Smooth muscle cell (in vitro differentiated cells): ENCODE data around the gene AMACR. TPM values are rescaled to one million over a fixed set of nuclear protein-coding genes. Genes with fewer than 3 reads are reported as not detected.

Experiments
- DNase-seq: peaks from one replicate; lab custom pipeline; 2025; ENCODE audit not compliant: unreplicated experiment; lab: John Stamatoyannopoulos, UW
- H2AFZ ChIP-seq: fragments of 200-600 bp; sonication (generic); 2 replicates; pipeline ENCODE4 v1.6.0; 2016; ENCODE audit warnings: antibody characterized with exemption, low read depth, mild to moderate bottlenecking
- H3F3A ChIP-seq: fragments of 200-600 bp; sonication (generic); 2 replicates; pipeline ENCODE4 v1.6.0; 2017; ENCODE audit warnings: antibody characterized with exemption, low read depth
- H3K27ac ChIP-seq: fragments of 200-600 bp; sonication (generic); 2 replicates; pipeline ENCODE4 v1.5.1; 2016; ENCODE audit warnings: low read depth, mild to moderate bottlenecking
- H3K27me3 ChIP-seq: fragments of 200-600 bp; sonication (generic); 2 replicates; pipeline ENCODE4 v1.6.1; 2016; ENCODE audit warnings: low read depth, mild to moderate bottlenecking
- H3K36me3 ChIP-seq: fragments of 200-600 bp; sonication (generic); 2 replicates; pipeline ENCODE4 v1.5.1; 2016; ENCODE audit warnings: low read depth
- H3K4me1 ChIP-seq: fragments of 200-600 bp; sonication (generic); 2 replicates; pipeline ENCODE4 v1.5.1; 2016; ENCODE audit warnings: low read depth
- H3K4me2 ChIP-seq: fragments of 200-600 bp; sonication (generic); 2 replicates; pipeline ENCODE4 v1.6.0; 2016; ENCODE audit warnings: mild to moderate bottlenecking
- H3K4me3 ChIP-seq: fragments of 200-600 bp; sonication (generic); 2 replicates; pipeline ENCODE4 v1.5.1; 2016; ENCODE audit warnings: mild to moderate bottlenecking
- H3K79me2 ChIP-seq: fragments of 200-600 bp; sonication (generic); 2 replicates; pipeline ENCODE4 v1.6.0; 2016; ENCODE audit warnings: low read depth, mild to moderate bottlenecking
- H3K9ac ChIP-seq: fragments of 200-600 bp; sonication (generic); 2 replicates; pipeline ENCODE4 v1.6.0; 2016; ENCODE audit warnings: low read depth
- H3K9me3 ChIP-seq: fragments of 200-600 bp; sonication (generic); replicated peaks from 2 replicates; pipeline ENCODE4 v1.5.1; 2016; ENCODE audit warnings: low read depth
- H4K20me1 ChIP-seq: fragments of 200-600 bp; sonication (generic); 2 replicates; pipeline ENCODE4 v1.6.0; 2016; ENCODE audit warnings: low read depth
- WGBS: methylation state at CpG from one replicate; pipeline ENCODE4 v1.1.7; 2016; ENCODE audit warnings: low lambda C conversion rate; 5-methylcytosine and 5-hydroxymethylcytosine counted together
- polyA plus RNA-seq: library from polyadenylated mRNA; unstranded; fragments of >200 nt; fragmentation: Nextera tagmentation; extraction: Ambion mirVana; gene quantifications from 2 replicates; pipeline ENCODE4 v1.2.1, GENCODE V29; 2016
- small RNA-seq: library from RNA; depleted of rRNA; stranded (forward); fragments of <200 nt; gene quantifications from one replicate; pipeline ENCODE3, GENCODE V24; 2014
- total RNA-seq: library from RNA; depleted of rRNA; stranded (reverse); fragments of >200 nt; gene quantifications from 2 replicates; pipeline ENCODE4 v1.2.3, GENCODE V29; 2014
- TF ChIP-seq, protein P1 (sequence below): fragments of 200-600 bp; sonication (generic); IDR thresholded peaks from 2 replicates; pipeline ENCODE4 v1.5.1; 2017; ENCODE audit warnings: borderline replicate concordance, mild to moderate bottlenecking, antibody characterized with exemption; ENCODE audit not compliant: insufficient read depth, poor library complexity, severe bottlenecking

AMACR gene
- total and polyA plus RNA-seq, 2 experiments from 2014 or later = 14.1 to 14.5 TPM

DNA sequence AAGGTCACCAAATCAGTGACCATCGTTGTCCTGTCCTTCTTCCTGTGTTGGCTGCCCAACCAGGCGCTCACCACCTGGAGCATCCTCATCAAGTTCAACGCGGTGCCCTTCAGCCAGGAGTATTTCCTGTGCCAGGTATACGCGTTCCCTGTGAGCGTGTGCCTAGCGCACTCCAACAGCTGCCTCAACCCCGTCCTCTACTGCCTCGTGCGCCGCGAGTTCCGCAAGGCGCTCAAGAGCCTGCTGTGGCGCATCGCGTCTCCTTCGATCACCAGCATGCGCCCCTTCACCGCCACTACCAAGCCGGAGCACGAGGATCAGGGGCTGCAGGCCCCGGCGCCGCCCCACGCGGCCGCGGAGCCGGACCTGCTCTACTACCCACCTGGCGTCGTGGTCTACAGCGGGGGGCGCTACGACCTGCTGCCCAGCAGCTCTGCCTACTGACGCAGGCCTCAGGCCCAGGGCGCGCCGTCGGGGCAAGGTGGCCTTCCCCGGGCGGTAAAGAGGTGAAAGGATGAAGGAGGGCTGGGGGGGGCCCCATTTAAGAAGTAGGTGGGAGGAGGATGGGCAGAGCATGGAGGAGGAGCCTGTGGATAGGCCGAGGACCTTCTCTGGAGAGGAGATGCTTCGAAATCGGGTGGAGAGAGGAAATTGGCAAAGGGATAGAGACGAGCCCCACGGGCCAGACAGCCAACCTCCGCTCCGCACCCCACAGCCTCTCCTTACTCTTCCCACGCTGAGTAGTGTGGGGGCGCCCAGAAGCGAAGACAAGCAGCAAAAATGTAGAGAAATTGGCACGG, 69.9 kb downstream of the AMACR start:
- Histone ChIP-seq H3K27me3 (peaks cover 6% of the 10 kb centered on the region), H3K4me2 (no peak overlapping the region)

DNA sequence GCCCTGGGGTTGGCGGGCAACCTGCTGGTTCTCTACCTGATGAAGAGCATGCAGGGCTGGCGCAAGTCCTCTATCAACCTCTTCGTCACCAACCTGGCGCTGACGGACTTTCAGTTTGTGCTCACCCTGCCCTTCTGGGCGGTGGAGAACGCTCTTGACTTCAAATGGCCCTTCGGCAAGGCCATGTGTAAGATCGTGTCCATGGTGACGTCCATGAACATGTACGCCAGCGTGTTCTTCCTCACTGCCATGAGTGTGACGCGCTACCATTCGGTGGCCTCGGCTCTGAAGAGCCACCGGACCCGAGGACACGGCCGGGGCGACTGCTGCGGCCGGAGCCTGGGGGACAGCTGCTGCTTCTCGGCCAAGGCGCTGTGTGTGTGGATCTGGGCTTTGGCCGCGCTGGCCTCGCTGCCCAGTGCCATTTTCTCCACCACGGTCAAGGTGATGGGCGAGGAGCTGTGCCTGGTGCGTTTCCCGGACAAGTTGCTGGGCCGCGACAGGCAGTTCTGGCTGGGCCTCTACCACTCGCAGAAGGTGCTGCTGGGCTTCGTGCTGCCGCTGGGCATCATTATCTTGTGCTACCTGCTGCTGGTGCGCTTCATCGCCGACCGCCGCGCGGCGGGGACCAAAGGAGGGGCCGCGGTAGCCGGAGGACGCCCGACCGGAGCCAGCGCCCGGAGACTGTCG, 70.7 kb downstream of the AMACR start:
- WGBS = 97% methylated on average over 54 of the region's 54 CpGs
- no peaks in the 10 kb centered on the region for H3K4me1 ChIP-seq
- no peak overlapping the region for H3K4me3 ChIP-seq
- H3K79me2 ChIP-seq = no peaks in the 10 kb centered on the region
- H3K36me3 ChIP-seq = no peaks in the 10 kb centered on the region
- H4K20me1 ChIP-seq = no peaks in the 10 kb centered on the region
- TF ChIP-seq, protein P1, sequence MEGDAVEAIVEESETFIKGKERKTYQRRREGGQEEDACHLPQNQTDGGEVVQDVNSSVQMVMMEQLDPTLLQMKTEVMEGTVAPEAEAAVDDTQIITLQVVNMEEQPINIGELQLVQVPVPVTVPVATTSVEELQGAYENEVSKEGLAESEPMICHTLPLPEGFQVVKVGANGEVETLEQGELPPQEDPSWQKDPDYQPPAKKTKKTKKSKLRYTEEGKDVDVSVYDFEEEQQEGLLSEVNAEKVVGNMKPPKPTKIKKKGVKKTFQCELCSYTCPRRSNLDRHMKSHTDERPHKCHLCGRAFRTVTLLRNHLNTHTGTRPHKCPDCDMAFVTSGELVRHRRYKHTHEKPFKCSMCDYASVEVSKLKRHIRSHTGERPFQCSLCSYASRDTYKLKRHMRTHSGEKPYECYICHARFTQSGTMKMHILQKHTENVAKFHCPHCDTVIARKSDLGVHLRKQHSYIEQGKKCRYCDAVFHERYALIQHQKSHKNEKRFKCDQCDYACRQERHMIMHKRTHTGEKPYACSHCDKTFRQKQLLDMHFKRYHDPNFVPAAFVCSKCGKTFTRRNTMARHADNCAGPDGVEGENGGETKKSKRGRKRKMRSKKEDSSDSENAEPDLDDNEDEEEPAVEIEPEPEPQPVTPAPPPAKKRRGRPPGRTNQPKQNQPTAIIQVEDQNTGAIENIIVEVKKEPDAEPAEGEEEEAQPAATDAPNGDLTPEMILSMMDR = no peak
- H3K4me2 ChIP-seq = no peak overlapping the region
- no peaks in the 10 kb centered on the region for H3K9me3 ChIP-seq
- H3K9ac ChIP-seq = no peak overlapping the region
- no peak overlapping the region for H3K27ac ChIP-seq
- no peak overlapping the region for H2AFZ ChIP-seq
- H3F3A ChIP-seq = no peaks in the 10 kb centered on the region
- H3K27me3 ChIP-seq = peaks cover 6% of the 10 kb centered on the region
- DNase-seq = no peak

More for the DNA sequence above, 69.9 kb downstream of the AMACR start:
- Histone ChIP-seq H3K27ac (no peak overlapping the region), H3K36me3 (no peaks in the 10 kb centered on the region), H3K4me3 (no peak overlapping the region), H3K9me3 (no peaks in the 10 kb centered on the region), H4K20me1 (no peaks in the 10 kb centered on the region), H3K9ac (no peak overlapping the region), H3K79me2 (no peaks in the 10 kb centered on the region), H3K4me1 (no peaks in the 10 kb centered on the region), H2AFZ (no peak overlapping the region), H3F3A (no peaks in the 10 kb centered on the region)
- no peak for DNase-seq
- WGBS = 94% methylated on average over 54 of the region's 54 CpGs
- TF ChIP-seq, protein P1 = no peak

DNA sequence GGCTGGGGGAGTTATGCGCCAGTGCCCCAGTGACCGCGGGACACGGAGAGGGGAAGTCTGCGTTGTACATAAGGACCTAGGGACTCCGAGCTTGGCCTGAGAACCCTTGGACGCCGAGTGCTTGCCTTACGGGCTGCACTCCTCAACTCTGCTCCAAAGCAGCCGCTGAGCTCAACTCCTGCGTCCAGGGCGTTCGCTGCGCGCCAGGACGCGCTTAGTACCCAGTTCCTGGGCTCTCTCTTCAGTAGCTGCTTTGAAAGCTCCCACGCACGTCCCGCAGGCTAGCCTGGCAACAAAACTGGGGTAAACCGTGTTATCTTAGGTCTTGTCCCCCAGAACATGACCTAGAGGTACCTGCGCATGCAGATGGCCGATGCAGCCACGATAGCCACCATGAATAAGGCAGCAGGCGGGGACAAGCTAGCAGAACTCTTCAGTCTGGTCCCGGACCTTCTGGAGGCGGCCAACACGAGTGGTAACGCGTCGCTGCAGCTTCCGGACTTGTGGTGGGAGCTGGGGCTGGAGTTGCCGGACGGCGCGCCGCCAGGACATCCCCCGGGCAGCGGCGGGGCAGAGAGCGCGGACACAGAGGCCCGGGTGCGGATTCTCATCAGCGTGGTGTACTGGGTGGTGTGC, 71.4 kb downstream of the AMACR start, which contains the start of gene RXFP3:
Gene RXFP3 (plus strand): TSS at position 6 of the 636 bp plus-strand sequence. CDS start 355 bp downstream, at position 361.
- Histone ChIP-seq H3K4me2 (peak within 1 kb of the TSS; percentile 92), H3K36me3 (no peaks in the 10 kb centered on the region), H3K9me3 (no peaks in the 10 kb centered on the region), H3K79me2 (no peaks in the 10 kb centered on the region), H3K4me3 (peak within 1 kb of the TSS; percentile 52), H2AFZ (peak within 1 kb of the TSS; percentile 16), H3K4me1 (no peaks in the 10 kb centered on the region), H4K20me1 (no peaks in the 10 kb centered on the region), H3K9ac (no peak within 1 kb of the TSS), H3K27me3 (peaks cover 6% of the 10 kb centered on the region), H3K27ac (no peak within 1 kb of the TSS), H3F3A (no peaks in the 10 kb centered on the region)
- TF ChIP-seq, protein P1 = no peak
- DNase-seq = no peak
- 48% methylated on average over 45 of the region's 45 CpGs for WGBS

Small RNAs within 50 kb of the gene (small RNA-seq; reads per million reads assigned to genes)
- not detected for gene AC139783.1

Other genes starting within 250 kb of the AMACR start
- 84.9 and 97.4 TPM in 2 replicates for gene ADAMTS12, start 116.1 kb downstream of the AMACR start, total RNA-seq
- 21.4 and 34.3 TPM in 2 replicates for gene ADAMTS12, start 116.1 kb downstream of the AMACR start, polyA plus RNA-seq
- 0.54 TPM in 1 of 2 replicates, not detected in the other for gene RXFP3, start 71.7 kb downstream of the AMACR start, total RNA-seq
- gene RXFP3, start 71.7 kb downstream of the AMACR start, polyA plus RNA-seq = 0.16 TPM in 1 of 2 replicates, not detected in the other
- gene SLC45A2, start 23.4 kb downstream of the AMACR start, total RNA-seq = 0.09 and 0.36 TPM in 2 replicates
- gene SLC45A2, start 23.4 kb downstream of the AMACR start, polyA plus RNA-seq = 0.59 TPM in 1 of 2 replicates, not detected in the other
- 3.7 and 8.3 TPM in 2 replicates for gene C1QTNF3, start 35.2 kb upstream of the AMACR start, total RNA-seq
- gene C1QTNF3, start 35.2 kb upstream of the AMACR start, polyA plus RNA-seq = 0.72 and 4.8 TPM in 2 replicates